ENCODE measurements around the gene ITGB2. TPM values are rescaled to one million over a fixed set of nuclear protein-coding genes. Genes with fewer than 3 reads are reported as not detected.

The ITGB2 gene
- total RNA-seq, 1 experiment from 2014 or later = 1.5 TPM

- DNase-seq (ENCODE audit: low read depth, low spot score) (no peak), ATAC-seq (no peak)
- TF ChIP-seq POLR2AphosphoS5 (IDR thresholded peaks at IDR 0.05; ENCODE audit: low read depth, low read length) (no peak), ATF3 (IDR thresholded peaks at IDR 0.05) (no peak), MAX (IDR thresholded peaks at IDR 0.05) (no peak), CBX3 (IDR thresholded peaks at IDR 0.05; ENCODE audit: low read depth) (no peak), ZFX (IDR thresholded peaks at IDR 0.05) (no peak), TCF7L2 (IDR thresholded peaks at IDR 0.05; ENCODE audit: borderline replicate concordance, extremely low read depth, insufficient read depth, insufficient read length) (no peak), EZH2phosphoT487 (IDR thresholded peaks at IDR 0.05; ENCODE audit: borderline replicate concordance) (no peak), ELF1 (IDR thresholded peaks at IDR 0.05; ENCODE audit: borderline replicate concordance, low read depth) (no peak), POLR2A (IDR thresholded peaks at IDR 0.05; ENCODE audit: borderline replicate concordance, extremely low read depth, insufficient read depth, insufficient read length) (no peak), JUND (IDR thresholded peaks at IDR 0.05) (no peak)
- Histone ChIP-seq H3K4me2 (ENCODE audit: low read length) (no peak overlapping the region), H3K79me2 (ENCODE audit: insufficient read depth, low read length) (no peaks in the 10 kb centered on the region), H2AFZ (ENCODE audit: low read depth, low read length, poor library complexity, severe bottlenecking) (no peak overlapping the region), H3K36me3 (ENCODE audit: control insufficient read depth in 1 of 2, insufficient read depth in 2 of 2, low read length in 2 of 2) (no peaks in the 10 kb centered on the region), H3K27ac (ENCODE audit: low read depth, low read length) (no peak overlapping the region), H3K4me3 (replicated peaks in 1 of 2; ENCODE audit: low read depth in 1 of 2, low read length in 2 of 2) (no peak overlapping the region), H4K20me1 (ENCODE audit: insufficient read depth) (no peaks in the 10 kb centered on the region), H3K9ac (ENCODE audit: low read length) (no peak overlapping the region), H3K4me1 (ENCODE audit: control insufficient read depth in 1 of 2, insufficient read depth in 2 of 2, low read length in 2 of 2) (peaks cover 20 to 34% of the 10 kb centered on the region in 2 experiments), H3K27me3 (ENCODE audit: insufficient read depth, low read length) (peaks cover 68% of the 10 kb centered on the region), H3K9me2 (ENCODE audit: insufficient read depth) (no peaks in the 10 kb centered on the region), H3K9me3 (ENCODE audit: control insufficient read depth in 1 of 2, insufficient read depth in 1 of 2, low read depth in 1 of 2, low read length in 2 of 2) (no peaks in the 10 kb centered on the region)
- ChIA-PET POLR2A (no interaction called here), CTCF (no interaction called here), RAD21 (ENCODE audit: low non-redundant PET in 1 of 2, low total read pairs in 2 of 2, uncharacterized antibody in 2 of 2, unreplicated experiment in 2 of 2) (no interaction called here)
- intact Hi-C loops (cut with micrococcal nuclease) = loop anchor here (5.0 kb wide), 1 partner anchor 32 kb away; no protein-coding TSS in a partner anchor
- no TSS peak for BruUV-seq (replicated peaks)
These were observed 4.1 kb upstream of the ITGB2 start for GRCh38 chr21:44924606-44925377.
